ENCODE results near the gene HUS1.

DNA sequence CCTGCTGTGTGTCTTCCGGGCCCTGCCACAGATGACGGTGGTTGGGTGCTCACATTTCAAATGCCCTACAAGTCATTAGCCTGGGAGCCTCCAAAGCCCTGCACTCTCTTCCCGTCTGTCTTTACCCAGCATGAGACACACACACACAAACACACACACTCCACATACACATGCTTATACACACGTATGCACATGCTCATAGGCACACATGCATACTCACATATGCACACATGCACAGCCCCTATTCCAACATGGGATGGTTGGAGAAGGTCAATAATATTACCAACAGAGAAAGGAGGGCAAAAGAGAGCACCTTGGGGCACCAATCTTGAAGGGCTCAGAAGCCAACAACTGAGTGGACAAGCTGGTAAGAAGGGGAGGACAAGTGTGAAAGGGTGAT is 30.5 kb upstream of the HUS1 start:
- no peak for TF ChIP-seq POLR2A (IDR thresholded peaks at IDR 0.05)
- TF ChIP-seq, protein P1, sequence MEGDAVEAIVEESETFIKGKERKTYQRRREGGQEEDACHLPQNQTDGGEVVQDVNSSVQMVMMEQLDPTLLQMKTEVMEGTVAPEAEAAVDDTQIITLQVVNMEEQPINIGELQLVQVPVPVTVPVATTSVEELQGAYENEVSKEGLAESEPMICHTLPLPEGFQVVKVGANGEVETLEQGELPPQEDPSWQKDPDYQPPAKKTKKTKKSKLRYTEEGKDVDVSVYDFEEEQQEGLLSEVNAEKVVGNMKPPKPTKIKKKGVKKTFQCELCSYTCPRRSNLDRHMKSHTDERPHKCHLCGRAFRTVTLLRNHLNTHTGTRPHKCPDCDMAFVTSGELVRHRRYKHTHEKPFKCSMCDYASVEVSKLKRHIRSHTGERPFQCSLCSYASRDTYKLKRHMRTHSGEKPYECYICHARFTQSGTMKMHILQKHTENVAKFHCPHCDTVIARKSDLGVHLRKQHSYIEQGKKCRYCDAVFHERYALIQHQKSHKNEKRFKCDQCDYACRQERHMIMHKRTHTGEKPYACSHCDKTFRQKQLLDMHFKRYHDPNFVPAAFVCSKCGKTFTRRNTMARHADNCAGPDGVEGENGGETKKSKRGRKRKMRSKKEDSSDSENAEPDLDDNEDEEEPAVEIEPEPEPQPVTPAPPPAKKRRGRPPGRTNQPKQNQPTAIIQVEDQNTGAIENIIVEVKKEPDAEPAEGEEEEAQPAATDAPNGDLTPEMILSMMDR (IDR thresholded peaks at IDR 0.05) = no peak

Data from heart left ventricle (tissue), 13 donors.